ENCODE results near the gene MOCS3.
A peak's percentile ranks its signal among the peaks of the same experiment; 100 is the strongest.

MOCS3 gene

DNA sequence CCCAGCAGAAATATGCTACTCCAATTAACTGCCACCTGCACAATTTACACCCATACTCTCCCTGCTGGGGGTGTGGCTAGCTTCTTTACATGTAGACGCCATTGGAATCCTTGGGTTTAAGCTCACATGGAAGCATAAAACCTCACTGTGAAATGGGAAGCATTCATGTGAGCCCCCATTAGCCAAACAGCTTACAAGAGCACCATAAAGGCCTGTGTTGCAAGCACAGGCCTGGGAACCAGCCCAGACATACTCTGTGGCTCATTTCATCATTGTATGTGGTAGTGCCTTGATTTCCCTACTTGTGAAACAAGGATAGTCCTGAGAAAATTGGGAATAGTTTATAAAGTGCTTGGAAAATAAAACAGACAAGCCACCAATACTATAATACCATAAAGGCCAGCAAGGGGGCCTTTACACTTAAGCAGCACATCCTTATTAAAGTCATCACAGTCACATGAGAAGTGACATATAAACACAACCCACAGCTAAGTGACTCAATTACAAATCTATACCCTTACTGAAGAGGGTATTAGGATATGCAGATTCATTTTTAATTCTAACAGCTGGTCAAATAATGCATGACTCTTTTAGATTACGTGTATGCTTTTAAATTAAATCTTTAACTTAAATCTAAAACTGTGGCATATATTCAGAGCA lies 34.2 kb upstream of the MOCS3 start:
- Histone ChIP-seq H3K4me3 (no peak overlapping the region), H3K27ac (peak overlapping the region in 1 of 2 donors; percentile 7)
- TF ChIP-seq, protein P1, sequence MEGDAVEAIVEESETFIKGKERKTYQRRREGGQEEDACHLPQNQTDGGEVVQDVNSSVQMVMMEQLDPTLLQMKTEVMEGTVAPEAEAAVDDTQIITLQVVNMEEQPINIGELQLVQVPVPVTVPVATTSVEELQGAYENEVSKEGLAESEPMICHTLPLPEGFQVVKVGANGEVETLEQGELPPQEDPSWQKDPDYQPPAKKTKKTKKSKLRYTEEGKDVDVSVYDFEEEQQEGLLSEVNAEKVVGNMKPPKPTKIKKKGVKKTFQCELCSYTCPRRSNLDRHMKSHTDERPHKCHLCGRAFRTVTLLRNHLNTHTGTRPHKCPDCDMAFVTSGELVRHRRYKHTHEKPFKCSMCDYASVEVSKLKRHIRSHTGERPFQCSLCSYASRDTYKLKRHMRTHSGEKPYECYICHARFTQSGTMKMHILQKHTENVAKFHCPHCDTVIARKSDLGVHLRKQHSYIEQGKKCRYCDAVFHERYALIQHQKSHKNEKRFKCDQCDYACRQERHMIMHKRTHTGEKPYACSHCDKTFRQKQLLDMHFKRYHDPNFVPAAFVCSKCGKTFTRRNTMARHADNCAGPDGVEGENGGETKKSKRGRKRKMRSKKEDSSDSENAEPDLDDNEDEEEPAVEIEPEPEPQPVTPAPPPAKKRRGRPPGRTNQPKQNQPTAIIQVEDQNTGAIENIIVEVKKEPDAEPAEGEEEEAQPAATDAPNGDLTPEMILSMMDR (IDR thresholded peaks at IDR 0.05) = no peak
- no peak for DNase-seq (ENCODE audit: low spot score)

- Histone ChIP-seq H3K27ac (no peak overlapping the region), H3K4me3 (no peak overlapping the region)
- DNase-seq (ENCODE audit: low spot score) = no peak
- TF ChIP-seq, protein P1 (IDR thresholded peaks at IDR 0.05) = no peak
These were observed 32.1 kb upstream of the MOCS3 start for GRCh38 chr20:50926530-50926929.

DNA sequence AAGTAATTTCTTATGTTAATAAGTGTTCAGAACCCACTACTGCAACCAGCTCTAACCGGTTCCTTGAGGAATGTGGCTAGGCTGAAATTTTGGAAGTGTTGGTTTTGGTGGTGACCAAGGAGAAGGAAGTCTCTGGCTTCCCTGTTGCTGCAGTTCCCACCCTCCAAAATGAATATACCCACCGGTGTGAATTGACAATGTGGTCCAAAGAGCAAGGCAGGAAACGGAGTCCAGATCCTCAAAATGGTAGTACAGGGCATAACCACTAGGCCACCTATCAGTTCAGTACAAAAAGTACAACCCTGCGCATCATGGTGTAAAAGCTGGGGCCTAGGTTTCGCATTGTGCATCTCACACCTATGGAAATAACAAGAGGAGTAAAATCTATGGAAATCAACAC lies 30.1 kb upstream of the MOCS3 start:
- TF ChIP-seq, protein P1 (IDR thresholded peaks at IDR 0.05) = no peak
- Histone ChIP-seq H3K4me3 (peak overlapping the region; percentile 93), H3K27ac (peak overlapping the region in 1 of 2 donors; percentile 100)
- DNase-seq (ENCODE audit: low spot score) = no peak

DNA sequence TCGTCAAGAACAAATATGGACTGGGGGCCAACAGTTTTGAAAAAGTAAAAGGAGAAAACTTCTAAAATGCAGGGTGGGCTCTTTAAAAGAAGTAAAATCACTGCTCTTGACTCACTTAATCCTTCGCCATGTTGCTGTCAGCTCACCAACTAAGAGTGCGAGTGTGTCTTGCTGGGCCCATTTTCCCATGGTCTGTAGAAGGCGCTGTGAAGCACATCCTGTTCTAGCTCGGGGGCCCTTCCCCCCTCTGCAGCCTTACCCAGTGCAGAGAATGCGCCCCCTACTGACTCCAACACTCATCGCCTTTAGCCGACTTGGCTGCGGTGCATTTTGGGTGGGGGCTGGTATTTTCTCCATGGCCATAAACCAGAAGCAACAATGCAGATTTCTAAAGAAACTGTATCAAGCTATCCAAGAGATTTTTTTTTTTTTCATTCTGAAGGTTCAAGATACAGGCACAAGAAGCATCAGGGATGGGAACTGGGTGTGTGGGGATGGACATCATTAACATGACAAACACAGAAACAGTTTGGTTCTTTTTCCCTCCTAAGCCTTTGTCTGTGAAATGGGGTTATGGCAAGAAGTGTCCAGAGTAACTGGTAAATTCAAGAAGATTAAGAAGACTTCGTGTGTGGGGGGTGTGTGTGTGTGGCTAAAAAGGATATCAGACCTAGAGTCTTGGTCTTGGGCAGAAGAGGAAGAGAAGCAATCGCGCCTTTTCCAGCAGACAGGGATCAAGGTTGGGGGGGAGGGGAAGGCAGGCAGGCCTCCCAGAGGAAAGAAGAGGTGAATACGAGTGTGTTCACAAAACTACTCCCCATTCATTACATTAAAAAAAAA lies 29.1 kb upstream of the MOCS3 start:
- H3K4me3 ChIP-seq = peak overlapping the region; percentile 93
- TF ChIP-seq, protein P1 (IDR thresholded peaks at IDR 0.05) = peak; percentile 79
- peak; percentile 91 for DNase-seq (ENCODE audit: low spot score)
- H3K27ac ChIP-seq = peak overlapping the region; percentile 69 to 100

GRCh38 chr20:50930139-50930975 lies 28.3 kb upstream of the MOCS3 start:
- peak overlapping the region; percentile 69 to 100 for H3K27ac ChIP-seq

DNA sequence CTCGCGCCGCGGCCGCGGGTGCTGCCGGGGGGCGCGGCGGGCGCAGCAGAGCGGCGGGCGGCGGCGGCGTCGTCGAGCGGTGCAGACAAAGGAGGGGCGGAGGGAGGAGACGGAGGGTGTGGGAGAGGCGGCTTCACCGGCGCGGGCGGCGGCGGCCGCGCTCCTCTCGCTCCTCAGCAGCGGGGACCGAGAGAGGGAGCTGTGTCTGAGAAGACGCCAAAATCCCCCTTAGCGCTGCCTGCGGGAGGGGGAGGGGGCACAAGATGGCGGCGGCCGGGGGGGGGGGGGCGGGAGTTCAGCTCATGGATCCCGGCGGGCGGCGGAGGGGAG lies 27.7 kb upstream of the MOCS3 start:
- no peak for DNase-seq (ENCODE audit: low spot score)
- peak overlapping the region; percentile 93 for H3K4me3 ChIP-seq
- peak overlapping the region; percentile 98 to 100 for H3K27ac ChIP-seq
- TF ChIP-seq, protein P1 (IDR thresholded peaks at IDR 0.05) = no peak

More at GRCh38 chr20:50930139-50930975, 28.3 kb upstream of the MOCS3 start:
- H3K4me3 ChIP-seq = peak overlapping the region; percentile 93
- TF ChIP-seq, protein P1 (IDR thresholded peaks at IDR 0.05) = no peak
- no peak for DNase-seq (ENCODE audit: low spot score)
